Mucosa of rectum (tissue), 2 donors: ENCODE measurements around the gene RNF180.
"Not testable (repeated sequence)": the region's sequence is repeated elsewhere in the genome, so short reads cannot be mapped to it uniquely, and the experiment has no call there.

Experiments
- H3K27ac ChIP-seq, 2 donors: one replicate each; pipeline ENCODE4 v1.7.0; 2013; ENCODE audit warnings: inconsistent platforms in 2 of 2, low read depth in 2 of 2, low read length in 2 of 2
- H3K27me3 ChIP-seq, 2 donors: one replicate each; pipeline ENCODE4 v1.7.0; 2013; ENCODE audit warnings: low read length in 2 of 2; ENCODE audit not compliant: control insufficient read depth in 2 of 2, insufficient read depth in 2 of 2
- H3K36me3 ChIP-seq, 2 donors: one replicate each; pipeline ENCODE4 v1.7.0; 2013; ENCODE audit warnings: low read length in 2 of 2; ENCODE audit not compliant: control insufficient read depth in 2 of 2, insufficient read depth in 2 of 2
- H3K4me1 ChIP-seq, 2 donors: one replicate each; pipeline ENCODE4 v1.7.0; 2013; ENCODE audit warnings: low read length in 2 of 2, mild to moderate bottlenecking in 1 of 2; ENCODE audit not compliant: control insufficient read depth in 2 of 2, insufficient read depth in 2 of 2
- H3K4me3 ChIP-seq, 2 donors: one replicate each; pipeline ENCODE4 v1.7.0; 2013; ENCODE audit warnings: low read length in 2 of 2
- H3K9ac ChIP-seq, 2 donors: one replicate each; pipeline ENCODE4 v1.7.0; 2013; ENCODE audit warnings: low read length in 2 of 2, low read depth in 1 of 2, mild to moderate bottlenecking in 1 of 2
- H3K9me3 ChIP-seq, 2 donors: one replicate each; pipeline ENCODE4 v1.7.0; 2013; ENCODE audit warnings: low read length in 2 of 2; ENCODE audit not compliant: control insufficient read depth in 2 of 2
- donor health status: healthy.
- donor health status: Normal muscosa, but diverticular disease.

Gene RNF180

GRCh38 chr5:64339769-64340168, 174.1 kb downstream of the RNF180 start:
- Histone ChIP-seq H3K27me3 (no peaks in the 10 kb centered on the region), H3K4me3 (no peak overlapping the region), H3K4me1 (no peaks in the 10 kb centered on the region), H3K9ac (no peak overlapping the region), H3K9me3 (no peaks in the 10 kb centered on the region), H3K36me3 (no peaks in the 10 kb centered on the region), H3K27ac (no peak overlapping the region)

GRCh38 chr5:64340293-64340692, 174.7 kb downstream of the RNF180 start:
- Histone ChIP-seq H3K9ac (no peak overlapping the region), H3K4me3 (no peak overlapping the region), H3K27ac (no peak overlapping the region), H3K9me3 (no peaks in the 10 kb centered on the region), H3K36me3 (no peaks in the 10 kb centered on the region), H3K27me3 (no peaks in the 10 kb centered on the region), H3K4me1 (no peaks in the 10 kb centered on the region)

DNA sequence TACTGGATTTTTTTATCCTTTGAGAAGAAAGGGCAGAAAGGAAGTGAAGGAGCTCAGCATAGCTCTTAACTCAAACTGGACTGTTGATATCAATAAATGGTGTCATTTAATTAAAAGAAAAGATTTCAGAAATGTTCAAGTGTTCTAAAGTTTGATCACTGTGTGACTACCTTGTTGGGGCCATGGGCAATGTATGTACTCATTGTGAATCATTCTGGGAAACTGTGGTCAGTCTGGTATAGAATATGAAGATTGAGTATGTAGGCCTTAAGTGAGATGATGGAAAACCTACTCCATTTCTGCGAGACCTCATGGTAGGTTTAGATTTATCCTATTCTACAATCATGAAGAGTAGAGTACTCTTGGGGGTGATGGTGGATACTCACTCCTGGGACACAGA, 175.7 kb downstream of the RNF180 start:
- Histone ChIP-seq H3K9me3 (no peaks in the 10 kb centered on the region), H3K9ac (no peak overlapping the region), H3K36me3 (no peaks in the 10 kb centered on the region), H3K4me1 (no peaks in the 10 kb centered on the region), H3K27me3 (no peaks in the 10 kb centered on the region), H3K27ac (no peak overlapping the region), H3K4me3 (no peak overlapping the region)

- Histone ChIP-seq H3K36me3 (no peaks in the 10 kb centered on the region), H3K9me3 (no peaks in the 10 kb centered on the region), H3K27ac (no peak overlapping the region), H3K4me3 (no peak overlapping the region), H3K4me1 (no peaks in the 10 kb centered on the region), H3K9ac (no peak overlapping the region), H3K27me3 (no peaks in the 10 kb centered on the region)
Measured at GRCh38 chr5:64344501-64344900, 178.9 kb downstream of the RNF180 start.

GRCh38 chr5:64347309-64347708, 181.7 kb downstream of the RNF180 start:
- Histone ChIP-seq H3K36me3 (no peaks in the 10 kb centered on the region), H3K4me3 (no peak overlapping the region), H3K9ac (no peak overlapping the region), H3K27me3 (no peaks in the 10 kb centered on the region), H3K9me3 (no peaks in the 10 kb centered on the region), H3K4me1 (no peaks in the 10 kb centered on the region), H3K27ac (no peak overlapping the region)

GRCh38 chr5:64364426-64364825, 198.8 kb downstream of the RNF180 start:
- Histone ChIP-seq H3K27ac (no peak overlapping the region), H3K9ac (no peak overlapping the region), H3K4me1 (no peaks in the 10 kb centered on the region), H3K4me3 (no peak overlapping the region), H3K27me3 (no peaks in the 10 kb centered on the region), H3K36me3 (no peaks in the 10 kb centered on the region), H3K9me3 (peaks cover 0 to 5% of the 10 kb centered on the region in 2 donors)

GRCh38 chr5:64384765-64385164, 219.1 kb downstream of the RNF180 start:
- H3K9ac ChIP-seq: no peak overlapping the region
- no peaks in the 10 kb centered on the region for H3K36me3 ChIP-seq
- no peaks in the 10 kb centered on the region for H3K4me1 ChIP-seq
- no peaks in the 10 kb centered on the region for H3K27me3 ChIP-seq
- no peak overlapping the region for H3K27ac ChIP-seq
- H3K9me3 ChIP-seq: peaks cover 0 to 2% of the 10 kb centered on the region in 2 donors
- no peak overlapping the region for H3K4me3 ChIP-seq

- Histone ChIP-seq H3K4me1 (no peaks in the 10 kb centered on the region), H3K36me3 (no peaks in the 10 kb centered on the region), H3K4me3 (no peak overlapping the region), H3K9ac (no peak overlapping the region), H3K27ac (no peak overlapping the region), H3K9me3 (peaks cover 0 to 2% of the 10 kb centered on the region in 2 donors), H3K27me3 (no peaks in the 10 kb centered on the region)
Measured at GRCh38 chr5:64397552-64397951, 231.9 kb downstream of the RNF180 start.

DNA sequence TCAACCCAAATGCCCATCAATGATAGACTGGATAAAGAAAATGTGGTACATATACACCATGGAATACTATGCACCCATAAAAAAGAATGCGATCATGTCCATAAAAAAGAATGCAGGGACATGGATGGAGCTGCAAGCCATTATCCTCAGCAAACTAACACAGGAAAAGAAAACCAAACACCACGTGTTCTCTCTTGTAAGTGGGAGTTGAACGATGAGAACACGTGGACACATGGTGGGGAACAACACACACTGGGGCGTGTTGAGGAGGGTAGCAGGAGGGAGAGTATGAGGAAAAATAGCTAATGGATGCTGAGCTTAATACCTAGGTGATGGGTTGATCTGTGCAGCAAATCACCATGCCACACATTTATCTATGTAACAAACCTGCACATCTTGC, 233.1 kb downstream of the RNF180 start:
- not testable (repeated sequence) for H3K4me1 ChIP-seq, H3K9ac ChIP-seq, H3K4me3 ChIP-seq, H3K27me3 ChIP-seq, H3K27ac ChIP-seq, H3K9me3 ChIP-seq, H3K36me3 ChIP-seq

DNA sequence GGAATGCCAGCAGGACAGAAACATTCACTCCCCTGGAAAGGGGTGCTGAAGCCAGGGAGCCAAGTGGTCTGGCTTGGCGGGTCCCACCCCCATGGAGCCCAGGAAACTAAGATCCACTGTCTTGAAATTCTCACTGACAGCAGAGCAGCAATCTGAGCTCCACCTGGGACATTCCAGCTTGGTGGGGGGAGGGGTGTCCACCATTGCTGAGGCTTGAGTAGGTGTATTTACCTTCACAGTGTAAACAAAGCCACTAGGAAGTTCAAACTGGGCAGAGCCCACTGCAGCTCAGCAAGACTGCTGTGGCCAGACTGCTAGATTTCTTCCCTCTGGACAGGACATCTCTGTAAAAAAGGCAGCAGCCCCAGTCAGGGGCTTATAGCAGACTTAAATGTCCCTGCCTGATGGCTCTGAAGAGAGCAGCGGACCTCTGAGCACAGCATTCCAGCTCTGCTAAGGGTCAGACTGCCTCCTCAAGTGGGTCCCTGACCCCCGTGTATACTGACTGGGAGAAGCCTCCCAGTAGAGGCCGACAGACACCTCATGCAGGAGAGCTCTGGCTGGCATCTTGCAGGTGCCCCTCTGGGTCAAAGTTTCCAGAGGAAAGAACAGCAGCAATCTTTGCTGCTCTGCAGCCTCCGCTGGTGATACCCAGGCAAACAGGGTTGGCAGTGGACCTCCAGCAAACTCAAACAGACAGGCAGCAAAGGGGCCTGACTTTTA, 241.6 kb downstream of the RNF180 start:
- not testable (repeated sequence) for H3K36me3 ChIP-seq, H3K4me1 ChIP-seq, H3K27me3 ChIP-seq, H3K27ac ChIP-seq, H3K9me3 ChIP-seq, H3K4me3 ChIP-seq, H3K9ac ChIP-seq

- Histone ChIP-seq H3K4me3 (no peak overlapping the region), H3K9ac (no peak overlapping the region), H3K9me3 (no peaks in the 10 kb centered on the region), H3K27ac (no peak overlapping the region), H3K36me3 (no peaks in the 10 kb centered on the region), H3K27me3 (no peaks in the 10 kb centered on the region), H3K4me1 (no peaks in the 10 kb centered on the region)
Measured at GRCh38 chr5:64417390-64417789, 251.7 kb downstream of the RNF180 start.
